Hematopoietic multipotent progenitor cell treated with erythropoietin and hydrocortisone succinate and interleukin-3 and kit ligand, for 15 days (in vitro differentiated cells): Measurements from ENCODE around the gene ZFHX3.
"Not testable (repeated sequence)": the region's sequence is repeated elsewhere in the genome, so short reads cannot be mapped to it uniquely, and the experiment has no call there.

ENCODE experiments used
- DNase-seq: peaks from one replicate; pipeline ENCODE4 v3.0.0-alpha.2; 2015; ENCODE audit warnings: low spot score

ZFHX3 gene

GRCh38 chr16:72996291-72997062, 51.5 kb downstream of the ZFHX3 start:
- DNase-seq: no peak

- not testable (repeated sequence) for DNase-seq
Measured at GRCh38 chr16:72995882-72996270, 52.1 kb downstream of the ZFHX3 start.

- DNase-seq: no peak
Measured at GRCh38 chr16:72995151-72995881, 52.6 kb downstream of the ZFHX3 start.

GRCh38 chr16:72992142-72992601, 55.8 kb downstream of the ZFHX3 start:
- no peak for DNase-seq

- no peak for DNase-seq
Measured at GRCh38 chr16:72991644-72992043, 56.3 kb downstream of the ZFHX3 start.

- DNase-seq: no peak
Measured at GRCh38 chr16:72991211-72991610, 56.7 kb downstream of the ZFHX3 start.

- DNase-seq: no peak
Measured at GRCh38 chr16:72990571-72990970, 57.4 kb downstream of the ZFHX3 start.

- DNase-seq: no peak
Measured at GRCh38 chr16:72989579-72990551, 58.1 kb downstream of the ZFHX3 start.

GRCh38 chr16:72989203-72989578, 58.7 kb downstream of the ZFHX3 start:
- DNase-seq: not testable (repeated sequence)

GRCh38 chr16:72988569-72988968, 59.4 kb downstream of the ZFHX3 start:
- DNase-seq: no peak

GRCh38 chr16:72987480-72987901, 60.4 kb downstream of the ZFHX3 start:
- no peak for DNase-seq

- DNase-seq: no peak
Measured at GRCh38 chr16:72985995-72986394, 61.9 kb downstream of the ZFHX3 start.

GRCh38 chr16:72985148-72985941, 62.6 kb downstream of the ZFHX3 start:
- DNase-seq: no peak

- DNase-seq: no peak
Measured at GRCh38 chr16:72983728-72984350, 64.1 kb downstream of the ZFHX3 start.

- DNase-seq: no peak
Measured at GRCh38 chr16:72983241-72983640, 64.7 kb downstream of the ZFHX3 start.

GRCh38 chr16:72979974-72980373, 68.0 kb downstream of the ZFHX3 start:
- no peak for DNase-seq

GRCh38 chr16:72978212-72978611, 69.7 kb downstream of the ZFHX3 start:
- DNase-seq: no peak

- DNase-seq: no peak
Measured at GRCh38 chr16:72977127-72977526, 70.8 kb downstream of the ZFHX3 start.

GRCh38 chr16:72976438-72977064, 71.4 kb downstream of the ZFHX3 start:
- DNase-seq: no peak

- DNase-seq: no peak
Measured at GRCh38 chr16:72975809-72976437, 72.0 kb downstream of the ZFHX3 start.
